Pancreas (tissue), 10 donors: ENCODE data around the gene CEP72. TPM values are rescaled to one million over a fixed set of nuclear protein-coding genes. Genes with fewer than 3 reads are reported as not detected.

Experiments
- ATAC-seq, 4 donors: fragments of 200-7000 bp; cut with Tn5 transposase; one replicate each; pipeline versions ENCODE4 v1.8.0 to v1.9.1; 2020; ENCODE audit warnings: mild to moderate bottlenecking in 4 of 4, moderate library complexity in 4 of 4
- DNase-seq, 6 donors: peaks; one replicate each; pipeline ENCODE4 v3.0.0-alpha.2; 2020
- FAIRE-seq: peaks from 2 replicates; lab custom pipeline; 2012; peaks lifted over from hg19 to GRCh38; lab: Jason Lieb, UNC
- H3K27ac ChIP-seq, 4 donors: fragments of 200-600 bp; sonication (generic); 1 replicate in 3 of 4; 2 replicates in 1 of 4; pipeline versions ENCODE4 v1.5.0 to v1.8.0; 2020
- H3K27me3 ChIP-seq, 4 donors: fragments of 200-600 bp; one replicate each; pipeline ENCODE4 v1.8.0; 2021
- H3K36me3 ChIP-seq, 3 donors: fragments of 200-600 bp; sonication (generic) in 1 of 3; one replicate each; pipeline versions ENCODE4 v1.5.0 to v1.8.0; 2020 to 2021
- H3K4me1 ChIP-seq, 3 donors: fragments of 200-600 bp; one replicate each; pipeline ENCODE4 v1.8.0; 2021
- H3K4me3 ChIP-seq, 4 donors: fragments of 200-600 bp; sonication (generic) in 2 of 4; one replicate each; pipeline versions ENCODE4 v1.5.0 to v1.8.0; 2020 to 2021
- H3K9me3 ChIP-seq, 4 donors: fragments of 200-600 bp; one replicate each; pipeline ENCODE4 v1.8.0; 2021
- CTCF ChIP-seq, 4 donors: fragments of 200-600 bp; sonication (generic) in 3 of 4; IDR thresholded peaks; one replicate each; pipeline versions ENCODE4 v1.5.0 to v1.8.0; 2021; ENCODE audit warnings: antibody characterized with exemption in 4 of 4
- WGBS, 2 donors: extraction: QIAGEN DNeasy Blood & Tissue Kit; methylation state at CpG; one replicate each; pipeline ENCODE4 v1.1.7; 2013; 5-methylcytosine and 5-hydroxymethylcytosine counted together
- intact Hi-C, 3 donors: fragments of 100-400 bp; cut with DNase I; formaldehyde crosslinking; loops; one replicate each; pipeline versions ENCODE4 v1.11.1 to v1.14.2; 2022
- polyA plus RNA-seq, 2 donors: library from polyadenylated mRNA; stranded (reverse); fragments of 200-250 nt; gene quantifications; one replicate each; pipeline ENCODE4 v1.2.3, GENCODE V29; 2013
- total RNA-seq, 6 donors: library from RNA; stranded (reverse); fragmentation: NEBNext Ultra II Directional in 4 of 6; extraction: Animal tissue kit (Norgen Biotek cat#: 25700) in 4 of 6; gene quantifications; one replicate each; pipeline versions ENCODE4 v1.2.1 to v1.2.4, GENCODE V29; 2021 to 2023
- donor health status: healthy with polysubstance abuse.
- donor health status: DM: no; HTN: no; CAD: no; lungs with moderate emphysema.
- donor health status: DM: no; HTN: no; CAD: no.
- donor health status: control.
- donor health status: control.
- donor health status: Bipolar disorder and iron deficiency.
- donor health status: DM: yes; HTN: yes; CAD: no.
- donor health status: DM: no; HTN: no; CAD: no.
- donor health status: DM: no; HTN: no; CAD: no.
- donor health status: DM: yes; HTN: yes; CAD: no.

CEP72 gene
- total and polyA plus RNA-seq, 8 donors = 3.5 to 7.5 (median 4.6) TPM

- intact Hi-C loops = no loop called here
- no peak overlapping the region for H3K27ac ChIP-seq
- no peaks in the 10 kb centered on the region for H3K27me3 ChIP-seq
- no peak for ATAC-seq
- no peak overlapping the region for H3K4me3 ChIP-seq
- H3K4me1 ChIP-seq = peaks cover 0 to 2% (median 0%) of the 10 kb centered on the region in 3 donors
- 48 to 50% methylated on average over 2 of the region's 2 CpGs for WGBS, 2 donors
- no peaks in the 10 kb centered on the region for H3K9me3 ChIP-seq
- peak in 1 of 6 donors; percentile 3 for DNase-seq
- no peak for FAIRE-seq
- TF ChIP-seq CTCF (IDR thresholded peaks at IDR 0.05) = no peak
- H3K36me3 ChIP-seq = no peaks in the 10 kb centered on the region
These were observed 17.8 kb upstream of the CEP72 start for GRCh38 chr5:594226-594860.

- no peak for TF ChIP-seq CTCF (IDR thresholded peaks at IDR 0.05)
- FAIRE-seq = no peak
- no peak for DNase-seq
- Histone ChIP-seq H3K36me3 (no peaks in the 10 kb centered on the region), H3K4me1 (peaks cover 0 to 2% (median 0%) of the 10 kb centered on the region in 3 donors), H3K27ac (no peak overlapping the region), H3K4me3 (no peak overlapping the region), H3K27me3 (no peaks in the 10 kb centered on the region), H3K9me3 (no peaks in the 10 kb centered on the region)
- intact Hi-C loops = no loop called here
- WGBS, 2 donors = 86 to 92% methylated on average over 3 of the region's 3 CpGs
- ATAC-seq = no peak
These were observed 16.8 kb upstream of the CEP72 start for GRCh38 chr5:595285-595875.

DNA sequence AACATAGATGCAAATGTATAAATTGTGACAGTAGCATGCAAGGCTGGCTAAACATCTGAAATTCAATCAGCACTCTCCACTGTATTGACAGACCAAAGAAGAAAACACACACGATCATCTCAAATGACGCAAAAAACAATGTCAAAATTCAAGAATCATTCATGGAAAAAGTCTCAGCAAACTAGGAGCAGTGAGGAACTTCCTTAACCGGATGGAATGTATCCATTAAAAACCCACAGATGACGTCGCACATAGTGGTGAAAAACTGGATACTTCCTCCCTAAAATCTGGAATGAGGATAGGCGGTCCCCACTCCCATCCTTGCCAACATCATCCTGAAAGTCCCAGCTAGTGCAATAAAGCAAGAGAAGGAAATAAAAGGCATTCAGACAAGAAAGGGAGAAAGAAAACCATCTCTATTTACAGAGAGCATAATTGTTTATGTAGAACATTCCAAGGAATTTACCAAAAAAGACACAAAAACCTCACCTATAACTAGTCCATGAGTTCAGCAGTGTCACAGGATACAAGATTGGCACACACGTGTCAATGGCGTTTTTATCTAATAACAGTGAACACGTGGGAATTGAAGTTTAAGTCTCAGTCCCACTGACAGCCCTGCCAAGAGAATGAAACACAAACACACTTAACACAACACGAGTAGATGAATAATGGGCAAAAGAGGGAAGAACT, 14.1 kb upstream of the CEP72 start:
- ATAC-seq (no peak), FAIRE-seq (no peak), DNase-seq (no peak)
- Histone ChIP-seq H3K27ac (no peak overlapping the region), H3K4me1 (peaks cover 0 to 2% (median 0%) of the 10 kb centered on the region in 3 donors), H3K9me3 (no peaks in the 10 kb centered on the region), H3K36me3 (no peaks in the 10 kb centered on the region), H3K27me3 (no peaks in the 10 kb centered on the region), H3K4me3 (no peak overlapping the region)
- no peak for TF ChIP-seq CTCF (IDR thresholded peaks at IDR 0.05)
- intact Hi-C loops = no loop called here
- WGBS, 2 donors = 43 to 55% methylated on average over 10 of the region's 10 CpGs

DNA sequence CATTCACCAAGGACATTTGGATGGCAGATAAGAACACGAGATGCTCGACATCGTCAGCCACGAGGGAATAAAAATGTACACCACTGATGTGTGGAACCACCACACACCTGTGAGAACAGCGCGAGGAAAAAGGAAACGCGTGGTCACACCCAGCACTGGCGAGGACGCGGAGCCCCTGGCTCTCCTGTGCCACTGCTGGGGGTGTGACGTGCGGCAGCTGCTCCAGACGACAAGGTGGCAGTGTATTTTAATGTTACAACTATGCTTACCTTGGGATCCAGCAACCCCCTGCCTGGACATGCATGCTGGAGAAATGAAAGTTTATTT, 13.6 kb upstream of the CEP72 start:
- ATAC-seq (no peak), FAIRE-seq (no peak), DNase-seq (peak in 1 of 6 donors; percentile 8)
- TF ChIP-seq CTCF (IDR thresholded peaks at IDR 0.05) = no peak
- H3K36me3 ChIP-seq = no peaks in the 10 kb centered on the region
- WGBS, 2 donors = 53 to 58% methylated on average over 14 of the region's 14 CpGs
- no peaks in the 10 kb centered on the region for H3K9me3 ChIP-seq
- intact Hi-C loops = no loop called here
- no peak overlapping the region for H3K27ac ChIP-seq
- H3K4me3 ChIP-seq = no peak overlapping the region
- H3K27me3 ChIP-seq = no peaks in the 10 kb centered on the region
- peaks cover 0 to 2% (median 0%) of the 10 kb centered on the region in 3 donors for H3K4me1 ChIP-seq
